RWPE2 (cell line): Measurements from ENCODE around the gene CEBPA.

Source experiments
- ATAC-seq: fragments of 200-7000 bp; cut with Tn5 transposase; 3 replicates; pipeline ENCODE4 v1.9.1; 2021; ENCODE audit warnings: low read depth
- DNase-seq: peaks from one replicate; pipeline ENCODE4 v3.0.0-alpha.2; 2020; ENCODE audit warnings: low spot score
- H3K27ac ChIP-seq: fragments of 450-650 bp; 2 replicates; pipeline ENCODE4 v1.5.1; 2017; ENCODE audit warnings: mild to moderate bottlenecking; ENCODE audit not compliant: poor library complexity, severe bottlenecking
- H3K27me3 ChIP-seq: fragments of 250-450 bp; sonication (Bioruptor Pico); 2 replicates; pipeline ENCODE4 v1.5.1; 2021; ENCODE audit warnings: mild to moderate bottlenecking, moderate library complexity; ENCODE audit not compliant: insufficient read depth, poor library complexity, severe bottlenecking
- H3K36me3 ChIP-seq: fragments of 250-450 bp; sonication (Bioruptor Pico); 2 replicates; pipeline ENCODE4 v1.5.1; 2020; ENCODE audit warnings: low read depth, mild to moderate bottlenecking, moderate library complexity
- H3K4me1 ChIP-seq: fragments of 250-450 bp; sonication (Bioruptor Pico); 2 replicates; pipeline ENCODE4 v1.5.1; 2021; ENCODE audit warnings: mild to moderate bottlenecking, moderate library complexity; ENCODE audit not compliant: insufficient read depth, poor library complexity, severe bottlenecking
- H3K4me3 ChIP-seq: fragments of 250-450 bp; sonication (Bioruptor Pico); 2 replicates; pipeline ENCODE4 v1.5.1; 2021; ENCODE audit warnings: mild to moderate bottlenecking, moderate library complexity; ENCODE audit not compliant: severe bottlenecking
- H3K9me3 ChIP-seq: fragments of 250-450 bp; sonication (Bioruptor Pico); 2 replicates; pipeline ENCODE4 v1.5.1; 2021; ENCODE audit warnings: mild to moderate bottlenecking, moderate library complexity; ENCODE audit not compliant: severe bottlenecking
- TF ChIP-seq, protein P1 (sequence below): fragments of 450-650 bp; IDR thresholded peaks from one replicate; pipeline ENCODE4 v1.5.1; 2017; ENCODE audit warnings: mild to moderate bottlenecking, moderate library complexity; ENCODE audit not compliant: poor library complexity, severe bottlenecking

The CEBPA gene

DNA sequence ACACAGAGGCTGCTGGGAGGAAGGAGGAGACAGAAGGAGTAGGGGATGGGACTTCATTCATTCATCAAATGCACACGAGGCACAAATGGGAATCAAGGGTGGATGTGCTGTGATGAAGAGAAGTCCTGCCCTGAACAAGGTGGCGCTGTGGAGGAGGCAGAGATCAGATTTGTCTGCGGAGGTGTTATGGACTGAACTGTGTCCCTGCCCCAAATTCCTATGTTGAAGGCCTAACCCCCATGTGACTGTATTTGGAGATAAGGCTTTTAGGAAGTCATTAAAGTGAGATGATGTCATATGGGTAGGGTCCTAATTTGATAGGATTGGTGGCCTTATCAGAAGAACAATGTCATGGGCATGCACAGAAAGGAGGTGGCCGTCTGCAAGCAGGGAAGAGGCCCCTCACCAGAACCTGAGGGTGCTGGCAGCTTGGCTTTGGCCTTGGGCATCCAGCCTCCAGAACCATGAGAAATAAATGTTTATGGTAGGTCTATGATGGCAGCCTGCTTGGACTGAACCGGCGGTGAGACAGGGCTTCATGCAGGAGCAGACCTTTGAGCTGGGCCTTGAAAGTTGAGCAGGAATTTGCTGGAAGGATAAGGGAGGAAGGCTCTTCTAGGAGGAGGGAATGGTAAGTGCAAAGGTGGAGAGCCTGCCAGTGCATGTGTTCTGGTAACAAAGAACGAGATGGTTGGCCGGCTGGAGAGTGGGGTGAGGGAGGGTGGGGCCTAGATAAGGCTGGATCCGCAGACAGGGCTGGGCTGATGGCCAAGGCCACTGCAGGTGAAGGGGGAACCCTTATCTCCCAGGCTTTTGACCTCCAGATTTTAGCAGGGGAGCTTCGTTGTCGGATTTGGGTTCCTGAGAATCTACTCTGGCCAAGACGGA is 2.7 kb upstream of the CEBPA start:
- Histone ChIP-seq H3K9me3 (no peaks in the 10 kb centered on the region), H3K36me3 (no peaks in the 10 kb centered on the region), H3K4me3 (no peak overlapping the region), H3K4me1 (peaks cover 3% of the 10 kb centered on the region), H3K27me3 (peaks cover 14% of the 10 kb centered on the region), H3K27ac (no peak overlapping the region)
- TF ChIP-seq, protein P1, sequence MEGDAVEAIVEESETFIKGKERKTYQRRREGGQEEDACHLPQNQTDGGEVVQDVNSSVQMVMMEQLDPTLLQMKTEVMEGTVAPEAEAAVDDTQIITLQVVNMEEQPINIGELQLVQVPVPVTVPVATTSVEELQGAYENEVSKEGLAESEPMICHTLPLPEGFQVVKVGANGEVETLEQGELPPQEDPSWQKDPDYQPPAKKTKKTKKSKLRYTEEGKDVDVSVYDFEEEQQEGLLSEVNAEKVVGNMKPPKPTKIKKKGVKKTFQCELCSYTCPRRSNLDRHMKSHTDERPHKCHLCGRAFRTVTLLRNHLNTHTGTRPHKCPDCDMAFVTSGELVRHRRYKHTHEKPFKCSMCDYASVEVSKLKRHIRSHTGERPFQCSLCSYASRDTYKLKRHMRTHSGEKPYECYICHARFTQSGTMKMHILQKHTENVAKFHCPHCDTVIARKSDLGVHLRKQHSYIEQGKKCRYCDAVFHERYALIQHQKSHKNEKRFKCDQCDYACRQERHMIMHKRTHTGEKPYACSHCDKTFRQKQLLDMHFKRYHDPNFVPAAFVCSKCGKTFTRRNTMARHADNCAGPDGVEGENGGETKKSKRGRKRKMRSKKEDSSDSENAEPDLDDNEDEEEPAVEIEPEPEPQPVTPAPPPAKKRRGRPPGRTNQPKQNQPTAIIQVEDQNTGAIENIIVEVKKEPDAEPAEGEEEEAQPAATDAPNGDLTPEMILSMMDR: no peak
- DNase-seq: peak; percentile 26
- ATAC-seq: no peak

DNA sequence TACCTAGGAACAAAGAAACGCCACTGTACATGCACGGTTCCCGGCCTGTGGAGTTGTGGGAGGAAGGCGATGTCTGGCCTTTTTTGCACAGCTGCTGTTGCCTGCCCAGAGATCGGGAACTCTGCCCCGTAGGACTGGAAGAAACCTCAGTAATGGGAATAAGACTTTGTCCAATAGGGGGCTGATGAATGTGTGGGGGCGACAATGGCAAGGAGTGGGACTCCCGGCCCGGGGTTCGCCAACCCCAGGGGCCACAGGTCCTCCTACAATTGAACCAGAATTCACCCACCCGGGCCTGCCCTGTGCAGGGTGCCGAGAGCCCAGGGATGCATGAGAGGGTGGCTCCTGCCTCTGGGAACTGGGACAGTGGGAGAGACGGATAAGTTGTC is 2.0 kb upstream of the CEBPA start:
- no peak for ATAC-seq
- Histone ChIP-seq H3K36me3 (no peaks in the 10 kb centered on the region), H3K27ac (no peak overlapping the region), H3K4me3 (no peak overlapping the region), H3K9me3 (no peaks in the 10 kb centered on the region), H3K27me3 (peaks cover 18% of the 10 kb centered on the region), H3K4me1 (peaks cover 5% of the 10 kb centered on the region)
- DNase-seq: peak; percentile 29
- TF ChIP-seq, protein P1: no peak

- peak overlapping the region; percentile 59 for H3K4me3 ChIP-seq
- no peak for ATAC-seq
- TF ChIP-seq, protein P1: no peak
- H3K4me1 ChIP-seq: peaks cover 9% of the 10 kb centered on the region
- no peak for DNase-seq
- no peak overlapping the region for H3K27ac ChIP-seq
- H3K36me3 ChIP-seq: no peaks in the 10 kb centered on the region
- H3K9me3 ChIP-seq: no peaks in the 10 kb centered on the region
- peaks cover 18% of the 10 kb centered on the region for H3K27me3 ChIP-seq
These were observed 1.5 kb upstream of the CEBPA start for GRCh38 chr19:33303791-33304345.

- H3K4me1 ChIP-seq: peaks cover 16% of the 10 kb centered on the region
- no peaks in the 10 kb centered on the region for H3K9me3 ChIP-seq
- TF ChIP-seq, protein P1: no peak
- no peaks in the 10 kb centered on the region for H3K36me3 ChIP-seq
- DNase-seq: peak; percentile 70
- peaks cover 18% of the 10 kb centered on the region for H3K27me3 ChIP-seq
- peak overlapping the region; percentile 59 for H3K4me3 ChIP-seq
- ATAC-seq: peak; percentile 51
- H3K27ac ChIP-seq: peak overlapping the region; percentile 5
These were observed 848 bp upstream of the CEBPA start for GRCh38 chr19:33302974-33303790.
